Neural cell (in vitro differentiated cells): ENCODE measurements around the gene GRID1.

Experiments
- CTCF ChIP-seq: fragments of 450-650 bp; IDR thresholded peaks from 2 replicates; pipeline ENCODE4 v1.5.1; 2014; ENCODE audit warnings: antibody characterized with exemption, mild to moderate bottlenecking, moderate library complexity; ENCODE audit not compliant: poor library complexity, severe bottlenecking
- EP300 ChIP-seq: fragments of 450-650 bp; conservative IDR thresholded peaks from 2 replicates; pipeline ENCODE4 v1.6.1; 2014; ENCODE audit warnings: antibody characterized with exemption, mild to moderate bottlenecking, moderate library complexity; ENCODE audit not compliant: poor library complexity, severe bottlenecking
- EZH2 ChIP-seq: fragments of 200-600, 300-800 bp; shearing (Covaris generic), sonication (generic); IDR thresholded peaks from 2 replicates; pipeline ENCODE4 v1.6.1; 2014; ENCODE audit warnings: antibody characterized with exemption, low read length, borderline replicate concordance, mild to moderate bottlenecking; ENCODE audit not compliant: insufficient read depth, poor library complexity, severe bottlenecking
- MXI1 ChIP-seq: fragments of 450-650 bp; conservative IDR thresholded peaks from 2 replicates; pipeline ENCODE4 v1.6.1; 2014; ENCODE audit warnings: antibody characterized with exemption, mild to moderate bottlenecking; ENCODE audit not compliant: poor library complexity, severe bottlenecking
- POLR2AphosphoS5 ChIP-seq: IDR thresholded peaks from 2 replicates; pipeline ENCODE4 v1.6.1; 2012
- TAF1 ChIP-seq: IDR thresholded peaks from 2 replicates; pipeline ENCODE4 v1.6.1; 2012; ENCODE audit warnings: low read depth

GRCh38 chr10:86301971-86302370 is 64.6 kb downstream of the GRID1 start:
- TF ChIP-seq POLR2AphosphoS5, result no peak
- no peak for TF ChIP-seq EZH2
- TF ChIP-seq MXI1, result no peak
- TF ChIP-seq EP300, result no peak
- no peak for TF ChIP-seq TAF1
- TF ChIP-seq CTCF, result no peak
